HEK293 (cell line): ENCODE measurements around the gene C20orf96.
A peak's percentile ranks its signal among the peaks of the same experiment; 100 is the strongest.

Experiments
- CTCF ChIP-seq: fragments of 450-650 bp; formaldehyde crosslinking; IDR thresholded peaks from 2 replicates; pipeline ENCODE4 v1.5.1; 2016; ENCODE audit warnings: missing biosample characterization, missing genetic modification characterization
- GLI4 ChIP-seq: fragments of 450-650 bp; formaldehyde crosslinking; IDR thresholded peaks from 2 replicates; pipeline ENCODE4 v1.5.1; 2016; ENCODE audit warnings: missing biosample characterization, missing genetic modification characterization
- GLIS1 ChIP-seq: fragments of 450-650 bp; formaldehyde crosslinking; IDR thresholded peaks from 2 replicates; pipeline ENCODE4 v1.5.1; 2016; ENCODE audit warnings: missing biosample characterization, missing genetic modification characterization
- HOXA7 ChIP-seq: sonication (generic); formaldehyde crosslinking; IDR thresholded peaks from 2 replicates; pipeline ENCODE4 v1.8.1; 2022; ENCODE audit warnings: missing genetic modification reagents, borderline replicate concordance
- KLF17 ChIP-seq: fragments of 450-650 bp; formaldehyde crosslinking; IDR thresholded peaks from 2 replicates; pipeline ENCODE4 v1.5.1; 2016; ENCODE audit warnings: missing biosample characterization, missing genetic modification characterization
- MZF1 ChIP-seq: fragments of 450-650 bp; formaldehyde crosslinking; IDR thresholded peaks from 2 replicates; pipeline ENCODE4 v1.5.1; 2017; ENCODE audit warnings: missing biosample characterization, missing genetic modification characterization, borderline replicate concordance
- SCRT1 ChIP-seq: fragments of 450-650 bp; formaldehyde crosslinking; IDR thresholded peaks from 2 replicates; pipeline ENCODE4 v1.5.1; 2016; ENCODE audit warnings: missing biosample characterization, missing genetic modification characterization, borderline replicate concordance
- SP2 ChIP-seq: fragments of 450-650 bp; formaldehyde crosslinking; IDR thresholded peaks from 2 replicates; pipeline ENCODE4 v1.5.1; 2016; ENCODE audit warnings: missing biosample characterization, missing genetic modification characterization
- ZBTB11 ChIP-seq: fragments of 450-650 bp; formaldehyde crosslinking; conservative IDR thresholded peaks from 2 replicates; pipeline ENCODE4 v1.5.1; 2016; ENCODE audit warnings: low read depth, missing biosample characterization, missing genetic modification characterization
- ZBTB44 ChIP-seq: fragments of 450-650 bp; IDR thresholded peaks from 2 replicates; pipeline ENCODE4 v1.5.1; 2018; ENCODE audit warnings: missing biosample characterization, mild to moderate bottlenecking, missing genetic modification characterization
- ZFHX2 ChIP-seq: fragments of 450-650 bp; formaldehyde crosslinking; conservative IDR thresholded peaks from 2 replicates; pipeline ENCODE4 v1.5.1; 2016; ENCODE audit warnings: missing biosample characterization, missing genetic modification characterization
- ZNF155 ChIP-seq: fragments of 450-650 bp; formaldehyde crosslinking; IDR thresholded peaks from 2 replicates; pipeline ENCODE4 v1.5.1; 2016; ENCODE audit warnings: missing biosample characterization, missing genetic modification characterization
- ZNF341 ChIP-seq: fragments of 450-650 bp; formaldehyde crosslinking; IDR thresholded peaks from 2 replicates; pipeline ENCODE4; 2016; ENCODE audit warnings: low read depth, missing biosample characterization, missing genetic modification characterization
- ZNF398 ChIP-seq: fragments of 450-650 bp; formaldehyde crosslinking; IDR thresholded peaks from 2 replicates; pipeline ENCODE4 v1.5.1; 2017; ENCODE audit warnings: missing biosample characterization, missing genetic modification characterization
- ZNF423 ChIP-seq: fragments of 450-650 bp; formaldehyde crosslinking; IDR thresholded peaks from 2 replicates; pipeline ENCODE4 v1.5.1; 2016; ENCODE audit warnings: missing biosample characterization, missing genetic modification characterization
- ZNF449 ChIP-seq: fragments of 450-650 bp; formaldehyde crosslinking; IDR thresholded peaks from 2 replicates; pipeline ENCODE4 v1.5.1; 2017; ENCODE audit warnings: missing biosample characterization, mild to moderate bottlenecking, missing genetic modification characterization, moderate library complexity
- ZNF488 ChIP-seq: fragments of 450-650 bp; formaldehyde crosslinking; IDR thresholded peaks from 2 replicates; pipeline ENCODE4 v1.5.1; 2016; ENCODE audit warnings: missing biosample characterization, missing genetic modification characterization
- ZNF501 ChIP-seq: fragments of 450-650 bp; formaldehyde crosslinking; IDR thresholded peaks from 2 replicates; pipeline ENCODE4 v1.5.1; 2016; ENCODE audit warnings: missing biosample characterization, missing genetic modification characterization
- ZNF510 ChIP-seq: fragments of 450-650 bp; formaldehyde crosslinking; IDR thresholded peaks from 2 replicates; pipeline ENCODE4 v1.5.1; 2018; ENCODE audit warnings: mild to moderate bottlenecking, missing genetic modification characterization, missing biosample characterization; ENCODE audit not compliant: insufficient replicate concordance
- ZNF544 ChIP-seq: fragments of 450-650 bp; formaldehyde crosslinking; IDR thresholded peaks from 2 replicates; pipeline ENCODE4 v1.5.0; 2017; ENCODE audit warnings: missing biosample characterization, missing genetic modification characterization
- ZNF560 ChIP-seq: fragments of 450-650 bp; formaldehyde crosslinking; IDR thresholded peaks from 2 replicates; pipeline ENCODE4 v1.5.1; 2017; ENCODE audit warnings: missing biosample characterization, missing genetic modification characterization, borderline replicate concordance
- ZNF658 ChIP-seq: fragments of 450-650 bp; formaldehyde crosslinking; IDR thresholded peaks from 2 replicates; pipeline ENCODE4; 2016; ENCODE audit warnings: missing biosample characterization, missing genetic modification characterization
- ZNF692 ChIP-seq: fragments of 450-650 bp; formaldehyde crosslinking; IDR thresholded peaks from 2 replicates; pipeline ENCODE4 v1.5.1; 2016; ENCODE audit warnings: missing biosample characterization, missing genetic modification characterization
- ZNF747 ChIP-seq: fragments of 450-650 bp; formaldehyde crosslinking; IDR thresholded peaks from 2 replicates; pipeline ENCODE4 v1.5.1; 2016; ENCODE audit warnings: missing biosample characterization, missing genetic modification characterization
- ZSCAN16 ChIP-seq: fragments of 450-650 bp; formaldehyde crosslinking; IDR thresholded peaks from 2 replicates; pipeline ENCODE4 v1.5.1; 2016; ENCODE audit warnings: missing biosample characterization, missing genetic modification characterization

Gene C20orf96

GRCh38 chr20:297098-297924, 6.8 kb upstream of the C20orf96 start, which contains the start of gene ZCCHC3 (continued):
- TF ChIP-seq KLF17 (tag by site-specific recombination) (peak; percentile 74; the same call in 1 of the 2 replicates), GLI4 (tag by site-specific recombination) (no peak), ZSCAN16 (tag by site-specific recombination) (no peak), ZNF155 (no peak), ZNF658 (tag by site-specific recombination) (no peak), CTCF (tag by site-specific recombination) (peak; percentile 87), GLIS1 (tag by site-specific recombination) (peak; percentile 95), ZNF692 (tag by site-specific recombination) (peak; percentile 80), ZFHX2 (tag by site-specific recombination) (peak; percentile 97), ZNF510 (tag by site-specific recombination) (no peak), HOXA7 (CRISPR knock-in tag) (no peak), ZNF544 (tag by site-specific recombination) (no peak), MZF1 (tag by site-specific recombination) (peak; percentile 44; the same call in 1 of the 2 replicates), ZBTB44 (tag by site-specific recombination) (peak; percentile 70), ZNF560 (tag by site-specific recombination) (no peak), ZNF449 (tag by site-specific recombination) (peak; percentile 76), ZNF341 (tag by site-specific recombination) (peak; percentile 90), SP2 (tag by site-specific recombination) (peak; percentile 93), ZNF423 (peak; percentile 91), ZNF501 (tag by site-specific recombination) (no peak), ZNF747 (tag by site-specific recombination) (no peak), ZBTB11 (peak; percentile 63), SCRT1 (tag by site-specific recombination) (no peak), ZNF488 (tag by site-specific recombination) (no peak), ZNF398 (tag by site-specific recombination) (peak; percentile 70)
